ENCODE data around the gene MKRN1. TPM values are rescaled to one million over a fixed set of nuclear protein-coding genes. Genes with fewer than 3 reads are reported as not detected.
A peak's percentile ranks its signal among the peaks of the same experiment; 100 is the strongest.

Gene MKRN1
- total RNA-seq, 1 donor from 2014 or later = 38.8 TPM

DNA sequence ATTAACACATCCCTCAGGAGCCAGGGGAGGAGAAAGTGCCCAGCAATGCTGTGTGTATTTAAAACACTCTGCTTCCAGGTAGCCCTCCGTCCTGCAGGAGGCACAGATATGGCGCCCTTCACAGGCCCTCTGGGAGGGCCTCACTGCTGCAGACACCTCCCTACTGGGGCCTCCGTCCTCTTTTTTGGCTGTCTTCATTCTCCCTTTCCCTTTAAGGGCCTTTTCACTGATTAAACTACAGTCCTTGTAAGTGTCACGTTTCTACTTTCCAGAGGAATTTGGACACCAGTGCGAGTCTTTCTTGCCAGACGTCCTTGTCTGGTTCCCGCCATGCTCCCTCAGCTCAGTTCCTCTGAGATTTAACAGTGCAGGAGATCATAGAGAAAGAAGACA lies 39.7 kb upstream of the MKRN1 start:
- TF ChIP-seq, protein P1, sequence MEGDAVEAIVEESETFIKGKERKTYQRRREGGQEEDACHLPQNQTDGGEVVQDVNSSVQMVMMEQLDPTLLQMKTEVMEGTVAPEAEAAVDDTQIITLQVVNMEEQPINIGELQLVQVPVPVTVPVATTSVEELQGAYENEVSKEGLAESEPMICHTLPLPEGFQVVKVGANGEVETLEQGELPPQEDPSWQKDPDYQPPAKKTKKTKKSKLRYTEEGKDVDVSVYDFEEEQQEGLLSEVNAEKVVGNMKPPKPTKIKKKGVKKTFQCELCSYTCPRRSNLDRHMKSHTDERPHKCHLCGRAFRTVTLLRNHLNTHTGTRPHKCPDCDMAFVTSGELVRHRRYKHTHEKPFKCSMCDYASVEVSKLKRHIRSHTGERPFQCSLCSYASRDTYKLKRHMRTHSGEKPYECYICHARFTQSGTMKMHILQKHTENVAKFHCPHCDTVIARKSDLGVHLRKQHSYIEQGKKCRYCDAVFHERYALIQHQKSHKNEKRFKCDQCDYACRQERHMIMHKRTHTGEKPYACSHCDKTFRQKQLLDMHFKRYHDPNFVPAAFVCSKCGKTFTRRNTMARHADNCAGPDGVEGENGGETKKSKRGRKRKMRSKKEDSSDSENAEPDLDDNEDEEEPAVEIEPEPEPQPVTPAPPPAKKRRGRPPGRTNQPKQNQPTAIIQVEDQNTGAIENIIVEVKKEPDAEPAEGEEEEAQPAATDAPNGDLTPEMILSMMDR (IDR thresholded peaks at IDR 0.05) = no peak
- TF ChIP-seq POLR2A (IDR thresholded peaks at IDR 0.05) (no peak), POLR2AphosphoS5 (IDR thresholded peaks at IDR 0.05; ENCODE audit: insufficient read depth in 1 of 2, low read depth in 1 of 2) (no peak)
- intact Hi-C loops (cut with DNase I) = loop anchor here (5.0 kb wide), 1 partner anchor 133 kb away; no protein-coding TSS in a partner anchor
- H3K4me3 ChIP-seq = no peak overlapping the region
- no peaks in the 10 kb centered on the region for H3K9me3 ChIP-seq
- H3K4me1 ChIP-seq = peaks cover 23% of the 10 kb centered on the region
- H3K27ac ChIP-seq = peak overlapping the region; percentile 77
- peak in 1 of 2 donors; percentile 87 for DNase-seq (ENCODE audit: extremely low spot score in 2 of 2)
- no peaks in the 10 kb centered on the region for H3K27me3 ChIP-seq
- peaks cover 0 to 9% of the 10 kb centered on the region in 2 donors for H3K36me3 ChIP-seq

GRCh38 chr7:140518370-140519006 lies 39.2 kb upstream of the MKRN1 start:
- intact Hi-C loops (cut with DNase I) = loop anchor here (5.0 kb wide), 1 partner anchor 134 kb away; no protein-coding TSS in a partner anchor
- TF ChIP-seq, protein P1 (IDR thresholded peaks at IDR 0.05) = peak in 1 of 3 experiments; percentile 6
- TF ChIP-seq POLR2AphosphoS5 (IDR thresholded peaks at IDR 0.05; ENCODE audit: insufficient read depth in 1 of 2, low read depth in 1 of 2) = peak in 1 of 2 donors; percentile 37
- no peak for TF ChIP-seq POLR2A (IDR thresholded peaks at IDR 0.05)
- DNase-seq (ENCODE audit: extremely low spot score in 2 of 2) = no peak
- Histone ChIP-seq H3K4me1 (peaks cover 23% of the 10 kb centered on the region), H3K9me3 (no peaks in the 10 kb centered on the region), H3K4me3 (no peak overlapping the region), H3K27ac (peak overlapping the region; percentile 77), H3K27me3 (no peaks in the 10 kb centered on the region), H3K36me3 (peaks cover 0 to 9% of the 10 kb centered on the region in 2 donors)

- TF ChIP-seq, protein P1 (IDR thresholded peaks at IDR 0.05) = peak; percentile 69 to 94 (median 84)
- peak in 1 of 2 donors; percentile 57 for TF ChIP-seq POLR2AphosphoS5 (IDR thresholded peaks at IDR 0.05; ENCODE audit: insufficient read depth in 1 of 2, low read depth in 1 of 2)
- no peak for TF ChIP-seq POLR2A (IDR thresholded peaks at IDR 0.05)
- Histone ChIP-seq H3K36me3 (peaks cover 0 to 9% of the 10 kb centered on the region in 2 donors), H3K4me1 (peaks cover 23% of the 10 kb centered on the region), H3K9me3 (no peaks in the 10 kb centered on the region), H3K4me3 (no peak overlapping the region), H3K27ac (peak overlapping the region; percentile 77), H3K27me3 (no peaks in the 10 kb centered on the region)
- DNase-seq (ENCODE audit: extremely low spot score in 2 of 2) = peak in 1 of 2 donors; percentile 96
- intact Hi-C loops (cut with DNase I) = loop anchor here (5.0 kb wide), 1 partner anchor 135 kb away; no protein-coding TSS in a partner anchor
Observed at GRCh38 chr7:140517546-140518369, 38.5 kb upstream of the MKRN1 start.

DNA sequence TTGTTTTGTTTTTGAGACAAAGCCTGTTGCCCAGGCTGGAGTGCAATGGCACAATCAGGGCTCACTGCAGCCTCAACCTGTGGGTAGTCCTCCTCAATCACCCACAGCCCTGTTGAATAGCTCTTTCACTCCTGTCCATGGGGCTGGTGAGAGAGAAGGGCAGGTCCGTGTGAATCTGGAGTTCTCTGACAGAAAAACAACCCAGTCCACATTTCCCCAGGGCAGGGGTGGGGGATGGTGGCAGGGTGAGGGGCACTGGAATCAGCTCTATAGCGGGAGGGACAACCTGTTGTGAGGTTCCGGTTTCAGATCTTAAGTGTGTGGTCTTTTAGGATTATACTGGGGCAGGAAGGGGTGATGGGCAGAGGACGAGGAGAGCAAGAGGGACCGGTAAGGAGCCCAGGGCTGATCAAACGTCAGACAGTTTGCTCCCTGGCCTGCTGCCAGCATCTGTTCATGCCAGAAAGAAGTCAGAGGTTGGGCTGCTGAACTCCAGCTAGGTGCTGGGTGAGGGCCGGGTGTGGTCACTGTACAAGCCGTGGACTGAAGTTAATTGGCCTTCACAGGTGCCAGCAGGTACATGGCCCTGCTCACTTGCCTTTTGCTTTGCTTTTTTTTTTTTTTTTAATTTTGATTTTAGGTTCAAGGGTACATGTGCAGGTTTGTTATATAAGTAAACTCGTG lies 33.2 kb upstream of the MKRN1 start:
- no peaks in the 10 kb centered on the region for H3K27me3 ChIP-seq
- H3K9me3 ChIP-seq = no peaks in the 10 kb centered on the region
- intact Hi-C loops (cut with DNase I) = no loop called here
- H3K4me1 ChIP-seq = no peaks in the 10 kb centered on the region
- no peak overlapping the region for H3K27ac ChIP-seq
- no peaks in the 10 kb centered on the region for H3K36me3 ChIP-seq
- TF ChIP-seq POLR2AphosphoS5 (IDR thresholded peaks at IDR 0.05; ENCODE audit: insufficient read depth in 1 of 2, low read depth in 1 of 2) = no peak
- no peak for TF ChIP-seq POLR2A (IDR thresholded peaks at IDR 0.05)
- TF ChIP-seq, protein P1 (IDR thresholded peaks at IDR 0.05) = no peak
- no peak for DNase-seq (ENCODE audit: extremely low spot score in 2 of 2)
- H3K4me3 ChIP-seq = no peak overlapping the region
